Skin of body (tissue), 2 donors: ENCODE data around the gene TSC22D3. TPM values are rescaled to one million over a fixed set of nuclear protein-coding genes. Genes with fewer than 3 reads are reported as not detected.
"Not testable (repeated sequence)": the region's sequence is repeated elsewhere in the genome, so short reads cannot be mapped to it uniquely, and the experiment has no call there.

Source experiments
- DNase-seq: peaks from one replicate; lab custom pipeline; 2025; lab: John Stamatoyannopoulos, UW
- total RNA-seq: library from RNA; depleted of rRNA; stranded (reverse); fragments of >200 nt; gene quantifications from one replicate; pipeline ENCODE4 v1.2.3, GENCODE V29; 2014

Gene TSC22D3
- total RNA-seq, 1 donor from 2014 or later = 51.0 TPM

DNA sequence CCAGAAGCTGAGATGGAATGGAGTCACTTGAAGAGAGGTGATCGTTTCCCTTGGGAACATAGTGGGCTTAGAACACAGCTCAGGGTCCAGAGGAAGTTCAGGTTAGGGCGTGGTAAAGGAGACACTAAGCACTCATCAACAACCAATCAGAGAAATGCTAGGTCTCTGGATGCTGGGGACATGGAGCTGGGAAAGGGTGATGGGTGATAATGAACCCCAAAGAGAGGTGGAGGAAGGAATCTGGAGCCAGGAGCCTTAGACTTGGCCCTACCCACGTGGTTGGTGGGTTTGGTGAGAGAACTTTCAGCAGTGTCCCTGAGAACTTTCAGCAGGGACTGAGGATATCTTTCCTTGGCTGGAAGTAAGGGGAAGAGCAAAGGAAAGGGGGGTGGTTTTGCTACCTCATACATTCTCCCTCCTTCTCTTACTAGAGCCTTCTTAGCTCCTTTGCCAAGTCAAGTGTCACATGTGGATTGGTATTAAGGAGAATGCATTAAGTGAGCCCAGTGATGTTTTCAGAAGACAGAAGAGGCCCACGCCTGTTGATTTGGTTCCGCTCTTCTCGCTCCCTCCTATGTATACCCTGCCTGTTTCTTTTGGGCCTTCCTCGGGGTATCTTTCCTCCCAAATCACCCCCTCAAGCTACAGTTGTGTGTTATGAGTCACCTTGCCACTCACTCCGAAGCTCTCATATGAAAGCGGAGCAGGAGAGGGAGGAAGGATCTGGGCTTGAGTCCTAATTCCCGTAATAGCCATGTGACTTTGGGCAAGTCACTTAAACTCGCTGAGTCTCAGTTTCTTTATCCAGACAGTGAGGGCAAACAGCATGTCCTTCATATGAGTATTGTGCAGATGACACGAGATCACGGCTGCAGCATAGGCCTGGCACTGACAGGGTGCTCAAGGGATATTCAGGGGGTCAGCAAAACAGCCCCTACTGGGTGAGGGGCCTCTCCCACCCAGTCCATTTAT is 63.1 kb downstream of the TSC22D3 start:
- no peak for DNase-seq

DNA sequence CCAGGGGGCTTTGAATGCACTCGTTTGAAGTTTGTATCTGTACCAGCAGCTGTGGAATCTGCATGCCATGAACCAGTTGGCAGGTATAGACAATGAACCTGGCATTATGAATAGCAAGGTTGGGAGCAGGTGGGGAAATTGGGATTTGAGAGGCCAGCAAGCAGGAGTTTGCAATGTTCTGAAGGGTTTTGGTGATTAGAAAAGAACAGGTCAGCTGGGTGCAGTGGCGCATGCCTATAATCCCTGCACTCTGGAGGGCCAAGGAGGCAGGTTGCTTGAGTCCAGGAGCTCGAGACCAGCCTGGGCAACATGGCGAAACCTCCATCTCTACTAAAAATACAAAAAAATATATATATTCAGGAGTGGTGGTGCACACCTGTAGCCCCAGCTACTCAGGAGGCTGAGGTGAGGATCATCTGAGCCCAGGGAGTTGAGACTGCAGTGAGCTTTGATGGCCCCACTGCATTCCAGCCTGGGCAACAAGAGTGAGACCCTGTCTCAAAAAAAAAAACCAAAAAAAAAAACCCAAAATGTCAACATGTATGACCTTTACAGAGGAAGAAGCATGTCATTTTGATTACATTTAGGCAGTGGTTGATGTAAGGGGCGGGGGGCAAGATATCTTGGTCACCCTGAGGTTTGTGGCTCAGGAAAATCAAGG is 63.9 kb downstream of the TSC22D3 start:
- DNase-seq = no peak

- peak; percentile 65 for DNase-seq
Measured at GRCh38 chrX:107710617-107711391, 64.8 kb downstream of the TSC22D3 start.

DNA sequence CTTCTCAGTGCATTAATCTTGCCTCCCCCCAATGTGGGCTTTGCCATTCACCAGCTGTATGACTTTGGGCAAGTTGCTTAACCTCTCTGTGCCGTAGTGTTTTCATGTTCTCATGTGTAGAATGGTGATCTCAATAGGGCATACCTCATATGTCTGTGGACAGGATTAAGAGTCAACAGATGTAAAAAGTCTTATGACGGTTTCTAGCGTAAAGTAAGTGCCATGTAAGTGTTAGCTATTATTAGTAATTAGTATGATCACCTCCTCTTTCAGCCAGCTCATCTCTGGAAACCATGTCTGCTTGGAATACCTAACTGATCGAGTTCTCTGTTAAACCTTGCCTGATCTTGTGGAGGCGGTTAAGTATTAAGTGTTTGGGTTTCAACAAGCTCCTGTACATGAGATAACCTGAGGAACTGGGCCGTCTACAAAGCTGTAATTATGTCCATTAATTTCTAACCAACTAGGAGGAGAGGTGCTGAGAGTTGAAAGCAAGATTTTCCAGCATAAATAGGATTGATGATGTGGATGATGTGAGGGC is 66.3 kb downstream of the TSC22D3 start:
- no peak for DNase-seq

DNA sequence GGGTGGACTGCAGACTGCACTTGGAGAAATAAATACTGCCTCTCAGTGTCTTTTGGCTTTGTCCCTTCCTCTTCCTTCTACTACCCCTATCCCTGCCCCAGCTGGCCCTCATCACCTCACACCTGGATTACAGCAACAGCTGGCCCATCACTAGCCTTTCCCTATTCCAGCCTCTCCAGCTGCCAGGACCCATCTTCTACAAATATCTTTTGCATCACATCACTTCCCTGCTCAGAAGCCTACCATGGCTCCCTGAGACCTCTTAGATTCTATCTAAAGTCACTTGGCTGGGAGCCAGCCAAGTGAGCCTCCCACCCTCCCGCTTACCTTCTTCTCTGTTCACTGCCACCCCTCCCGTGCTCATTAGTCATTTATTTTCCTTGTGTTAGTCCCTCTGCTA is 66.8 kb downstream of the TSC22D3 start:
- DNase-seq = no peak

- no peak for DNase-seq
Measured at GRCh38 chrX:107707866-107708265, 67.7 kb downstream of the TSC22D3 start.

DNA sequence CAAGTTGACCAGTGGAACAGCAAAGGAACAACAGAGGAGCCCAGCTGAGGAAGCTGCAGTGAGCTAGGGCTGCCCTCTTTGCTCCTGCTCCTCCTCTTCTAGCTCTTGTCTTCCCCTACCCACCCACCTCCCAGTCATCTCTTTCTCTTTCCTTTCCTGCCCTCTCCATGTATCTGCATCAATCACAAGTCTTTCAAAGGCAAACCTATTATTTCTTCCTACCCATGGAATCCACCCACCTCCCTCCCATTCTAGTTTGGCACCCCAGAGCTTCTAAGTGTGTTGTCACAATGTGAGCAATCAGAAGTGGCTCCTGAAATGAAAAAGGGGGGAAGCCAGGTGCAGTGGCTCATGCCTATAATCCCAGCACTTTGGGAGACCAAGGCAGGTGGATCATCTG is 69.3 kb downstream of the TSC22D3 start:
- no peak for DNase-seq

GRCh38 chrX:107704587-107704986 is 71.0 kb downstream of the TSC22D3 start:
- DNase-seq = no peak

DNA sequence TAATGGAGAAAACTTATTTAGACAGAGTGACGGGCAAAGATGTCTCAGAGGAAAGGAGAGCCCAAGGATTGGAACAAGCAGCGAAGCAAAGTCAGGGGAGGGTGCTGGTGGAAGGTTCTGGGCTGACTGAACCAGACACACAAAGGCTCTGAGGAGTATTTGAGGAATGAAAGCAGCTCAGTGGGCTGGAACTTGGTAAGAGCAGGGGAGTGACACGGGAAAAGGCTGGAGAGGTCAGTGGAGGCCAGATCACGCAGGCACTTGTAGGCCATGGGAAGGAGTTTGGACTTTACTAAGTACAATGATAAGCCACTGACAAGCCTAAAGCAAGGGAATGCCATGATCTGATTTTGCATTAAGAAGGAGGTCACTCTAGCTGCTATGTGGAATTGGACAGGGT is 71.4 kb downstream of the TSC22D3 start:
- no peak for DNase-seq

DNA sequence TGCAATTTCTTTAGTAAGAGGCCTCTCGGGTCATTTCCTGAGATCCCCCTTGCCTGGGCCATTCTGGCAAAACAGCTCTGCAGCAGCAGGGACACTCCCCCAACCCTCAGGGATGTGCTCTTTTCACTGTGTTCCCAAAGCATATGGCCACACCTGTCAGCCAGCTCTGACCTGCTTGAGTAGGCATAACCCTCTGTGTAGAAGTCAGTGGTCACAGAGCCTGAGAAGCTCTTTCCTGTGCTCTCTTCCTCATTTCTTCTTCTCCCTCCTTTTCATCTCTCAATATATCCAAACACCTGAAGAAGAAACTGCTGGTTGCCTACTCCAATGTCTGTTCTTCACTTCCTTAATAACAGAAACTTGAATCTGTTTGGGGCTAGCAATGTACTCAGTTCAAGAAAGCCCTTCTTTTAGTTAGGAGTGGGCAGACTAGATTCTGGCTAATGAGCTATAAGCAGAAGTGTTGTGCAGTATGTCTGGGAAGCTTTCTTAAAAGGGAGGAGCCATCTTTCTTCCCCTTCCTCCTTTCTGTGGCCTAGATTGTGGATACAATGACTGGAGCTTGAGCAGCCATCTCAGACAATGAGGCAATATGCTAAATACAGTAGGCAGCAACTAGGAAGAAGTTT is 74.0 kb downstream of the TSC22D3 start:
- DNase-seq = no peak

DNA sequence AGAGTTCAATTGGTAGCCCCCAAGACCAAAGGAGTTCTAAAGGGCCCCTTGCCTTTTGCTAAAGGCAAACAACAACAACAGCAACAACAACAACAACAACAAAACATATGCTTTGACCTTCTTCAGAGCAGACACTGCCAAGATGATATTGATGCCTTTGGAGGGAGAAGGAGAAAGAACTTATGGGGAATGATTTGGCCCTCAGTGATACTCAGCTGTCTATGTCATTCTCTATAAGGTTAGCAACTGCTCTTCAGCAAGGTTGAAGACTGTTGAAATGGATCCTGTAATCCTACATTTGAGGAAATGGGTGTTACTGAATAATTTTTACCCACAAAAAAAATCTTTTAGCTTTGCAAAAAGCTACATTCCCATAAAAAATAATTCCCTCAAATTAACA is 74.8 kb downstream of the TSC22D3 start:
- no peak for DNase-seq

GRCh38 chrX:107700317-107700774 is 75.2 kb downstream of the TSC22D3 start:
- no peak for DNase-seq

DNA sequence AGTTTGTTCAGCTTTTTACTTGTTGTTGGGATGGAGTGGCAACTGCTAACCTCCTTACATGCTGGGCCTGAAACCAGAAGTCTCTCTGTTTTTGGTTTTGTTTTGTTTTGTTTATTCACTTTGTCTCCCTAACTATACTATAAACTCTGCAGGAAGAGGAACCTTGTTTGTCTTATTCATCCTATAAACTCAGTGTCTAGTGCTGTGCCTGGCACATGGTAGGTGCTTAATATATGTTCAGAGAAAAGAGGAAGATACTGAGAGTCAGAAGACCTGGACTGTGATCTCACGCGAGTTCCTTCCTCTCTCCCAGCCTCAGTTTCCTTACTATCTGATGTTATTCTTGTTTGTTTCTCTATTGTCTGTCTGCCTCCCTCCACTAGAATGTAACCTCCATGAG is 76.0 kb downstream of the TSC22D3 start:
- DNase-seq = no peak

GRCh38 chrX:107691024-107691448 is 84.6 kb downstream of the TSC22D3 start:
- DNase-seq = no peak

DNA sequence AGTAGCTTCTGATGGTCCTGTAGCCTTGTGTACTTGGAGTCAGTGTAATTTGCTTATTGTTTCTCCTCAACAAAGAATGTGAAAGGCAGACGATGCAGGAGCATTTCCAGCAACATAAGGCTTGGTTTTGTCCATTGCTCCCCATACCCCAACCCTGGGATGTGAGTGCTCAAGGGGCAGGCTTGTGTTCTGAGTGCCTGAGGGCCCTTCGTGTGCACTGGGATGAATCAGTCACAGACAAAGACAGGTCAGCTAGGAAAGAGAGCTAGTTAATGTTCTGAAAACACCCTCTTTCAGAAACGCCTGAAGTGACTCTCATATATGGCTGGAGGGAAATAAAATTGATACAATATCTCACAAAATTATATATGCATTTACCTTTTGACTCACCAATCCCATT is 88.1 kb downstream of the TSC22D3 start:
- no peak for DNase-seq

DNA sequence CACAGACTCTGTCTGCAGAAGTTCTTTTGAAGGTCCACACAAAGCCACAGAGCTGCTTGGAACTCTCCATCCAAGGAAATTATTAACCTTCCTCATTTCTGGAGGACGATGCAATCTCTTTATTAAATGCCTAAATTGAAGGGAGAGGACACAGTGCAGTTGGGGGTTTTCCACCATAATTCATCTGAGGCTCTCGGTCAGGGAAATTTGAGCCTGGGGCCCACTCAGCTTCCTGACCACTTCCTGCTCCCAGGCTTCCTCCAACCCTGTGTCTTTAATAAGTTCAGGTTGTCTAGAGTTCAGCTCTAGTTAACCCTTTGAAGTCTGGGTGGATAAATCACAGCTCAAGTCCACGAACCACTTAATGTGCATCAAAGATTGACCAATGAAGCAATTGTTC is 88.8 kb downstream of the TSC22D3 start:
- DNase-seq = no peak

- DNase-seq = no peak
Measured at GRCh38 chrX:107686026-107686425, 89.6 kb downstream of the TSC22D3 start.

- not testable (repeated sequence) for DNase-seq
Measured at GRCh38 chrX:107685586-107685985, 90.0 kb downstream of the TSC22D3 start.

DNA sequence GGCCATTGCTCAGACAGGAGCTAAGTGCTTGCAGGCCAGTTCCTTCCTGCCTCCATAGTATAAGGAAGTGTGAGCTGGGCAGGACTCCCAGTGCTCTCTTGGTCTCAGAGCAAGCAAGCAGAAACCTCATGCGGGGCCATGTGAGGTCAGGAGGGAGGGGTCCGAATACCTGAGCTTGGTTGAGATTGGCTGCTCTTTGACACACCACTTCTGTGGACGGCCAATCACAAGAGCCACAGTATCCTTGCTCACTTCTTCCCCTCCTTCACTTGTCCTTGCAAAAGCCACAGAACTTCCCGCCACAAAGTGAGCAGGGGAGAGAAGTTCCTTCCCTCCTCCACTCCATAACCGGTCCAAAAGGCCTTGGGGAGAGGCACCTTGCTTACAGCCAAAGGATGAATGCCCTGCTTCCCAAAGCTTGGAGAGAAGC is 90.6 kb downstream of the TSC22D3 start:
- DNase-seq = no peak

- no peak for DNase-seq
Measured at GRCh38 chrX:107683931-107684330, 91.7 kb downstream of the TSC22D3 start.
